Trophoblast cell (in vitro differentiated cells and primary cell): ENCODE measurements around the gene MADCAM1.

Experiments
- DNase-seq, 2 donors: peaks; one replicate each; pipeline ENCODE4 v3.0.0-alpha.2; 2016
- H2AFZ ChIP-seq: 2 replicates; pipeline ENCODE4 v1.6.1; 2013; ENCODE audit warnings: low read length, moderate library complexity, mild to moderate bottlenecking; ENCODE audit not compliant: insufficient read depth, poor library complexity
- H2AK5ac ChIP-seq: 2 replicates; pipeline ENCODE4 v1.6.1; 2013; ENCODE audit warnings: mild to moderate bottlenecking, low read length
- H2BK120ac ChIP-seq: 2 replicates; pipeline ENCODE4 v1.6.1; 2013; ENCODE audit warnings: low read length, mild to moderate bottlenecking, moderate library complexity; ENCODE audit not compliant: insufficient read depth, poor library complexity
- H2BK12ac ChIP-seq: 2 replicates; pipeline ENCODE4 v1.6.1; 2013; ENCODE audit warnings: mild to moderate bottlenecking, low read length, moderate library complexity
- H2BK5ac ChIP-seq: 2 replicates; pipeline ENCODE4 v1.6.1; 2013; ENCODE audit warnings: low read length, low read depth, moderate library complexity, mild to moderate bottlenecking; ENCODE audit not compliant: poor library complexity
- H3K14ac ChIP-seq: 2 replicates; pipeline ENCODE4 v1.6.1; 2013; ENCODE audit warnings: mild to moderate bottlenecking, low read length
- H3K18ac ChIP-seq: 2 replicates; pipeline ENCODE4 v1.6.1; 2013; ENCODE audit warnings: mild to moderate bottlenecking, low read length
- H3K23ac ChIP-seq: 2 replicates; pipeline ENCODE4 v1.6.1; 2013; ENCODE audit warnings: low read length
- H3K27ac ChIP-seq: 2 replicates; pipeline ENCODE4 v1.5.1; 2013; ENCODE audit warnings: low read depth, mild to moderate bottlenecking, inconsistent platforms, low read length, moderate library complexity
- H3K27me3 ChIP-seq: 2 replicates; pipeline ENCODE4 v1.6.1; 2013; ENCODE audit warnings: inconsistent platforms, mild to moderate bottlenecking, low read length, moderate library complexity; ENCODE audit not compliant: insufficient read depth
- H3K36me3 ChIP-seq, 2 experiments: 1 replicate in 1 of 2; 2 replicates in 1 of 2; pipeline ENCODE4 v1.6.1; 2013; ENCODE audit warnings: low read length in 2 of 2, mild to moderate bottlenecking in 2 of 2, moderate library complexity in 1 of 2; ENCODE audit not compliant: insufficient read depth in 2 of 2, control insufficient read depth in 1 of 2
- H3K4ac ChIP-seq: 2 replicates; pipeline ENCODE4 v1.6.1; 2013; ENCODE audit warnings: low read depth, mild to moderate bottlenecking, low read length, moderate library complexity
- H3K4me1 ChIP-seq, 2 experiments: 1 replicate in 1 of 2; 2 replicates in 1 of 2; pipeline ENCODE4 v1.6.1; 2013; ENCODE audit warnings: low read length in 2 of 2, mild to moderate bottlenecking in 2 of 2, moderate library complexity in 1 of 2; ENCODE audit not compliant: insufficient read depth in 2 of 2, control insufficient read depth in 1 of 2
- H3K4me2 ChIP-seq: 2 replicates; pipeline ENCODE4 v1.6.1; 2013; ENCODE audit warnings: inconsistent platforms, mild to moderate bottlenecking, low read length, moderate library complexity
- H3K4me3 ChIP-seq: 2 replicates; pipeline ENCODE4 v1.5.1; 2013; ENCODE audit warnings: mild to moderate bottlenecking, low read depth, low read length, inconsistent platforms
- H3K79me1 ChIP-seq: one replicate; pipeline ENCODE4 v1.6.1; 2013; ENCODE audit warnings: low read length
- H3K79me2 ChIP-seq: 2 replicates; pipeline ENCODE4 v1.6.1; 2013; ENCODE audit warnings: low read length, mild to moderate bottlenecking; ENCODE audit not compliant: control insufficient read depth, insufficient read depth, poor library complexity
- H3K9ac ChIP-seq: 2 replicates; pipeline ENCODE4 v1.6.1; 2013; ENCODE audit warnings: mild to moderate bottlenecking, low read length
- H3K9me3 ChIP-seq: 2 replicates; pipeline ENCODE4 v1.6.1; 2013; ENCODE audit warnings: low read depth, mild to moderate bottlenecking, control low read depth, inconsistent platforms, low read length; ENCODE audit not compliant: insufficient read depth
- H4K12ac ChIP-seq: 2 replicates; pipeline ENCODE4 v1.6.1; 2013; ENCODE audit warnings: low read depth, mild to moderate bottlenecking, low read length, moderate library complexity
- H4K8ac ChIP-seq: 2 replicates; pipeline ENCODE4 v1.6.1; 2013; ENCODE audit warnings: low read depth, mild to moderate bottlenecking, low read length, moderate library complexity
- H4K91ac ChIP-seq: one replicate; pipeline ENCODE4 v1.6.1; 2013; ENCODE audit warnings: low read depth, mild to moderate bottlenecking, low read length, moderate library complexity
- WGBS: extraction: QIAGEN DNeasy Blood & Tissue Kit; methylation state at CpG from one replicate; pipeline ENCODE4 v1.1.7; 2013; ENCODE audit warnings: missing lambda C conversion rate; ENCODE audit not compliant: insufficient read length, insufficient coverage; ENCODE audit errors: extremely low coverage; 5-methylcytosine and 5-hydroxymethylcytosine counted together

Gene MADCAM1

GRCh38 chr19:484494-484893 lies 11.8 kb upstream of the MADCAM1 start:
- H2BK120ac ChIP-seq, result no peak overlapping the region
- no peaks in the 10 kb centered on the region for H3K27me3 ChIP-seq
- H4K12ac ChIP-seq, result no peak overlapping the region
- H3K4ac ChIP-seq, result no peak overlapping the region
- no peak overlapping the region for H3K4me2 ChIP-seq
- no peak overlapping the region for H3K9ac ChIP-seq
- WGBS, result no CpG with 5 or more reads among the region's 15 CpGs
- H3K79me2 ChIP-seq, result peaks cover 4% of the 10 kb centered on the region
- H4K91ac ChIP-seq, result no peak overlapping the region
- H3K23ac ChIP-seq, result no peak overlapping the region
- no peaks in the 10 kb centered on the region for H3K36me3 ChIP-seq
- no peak overlapping the region for H3K18ac ChIP-seq
- no peak overlapping the region for H3K14ac ChIP-seq
- H3K27ac ChIP-seq, result no peak overlapping the region
- no peak overlapping the region for H4K8ac ChIP-seq
- no peak overlapping the region for H2BK5ac ChIP-seq
- H3K79me1 ChIP-seq, result peaks cover 21% of the 10 kb centered on the region
- H3K4me1 ChIP-seq, result peaks cover 14 to 19% of the 10 kb centered on the region in 2 experiments
- no peak overlapping the region for H2AFZ ChIP-seq
- no peak overlapping the region for H2BK12ac ChIP-seq
- H3K9me3 ChIP-seq, result peaks cover 6% of the 10 kb centered on the region
- no peak overlapping the region for H2AK5ac ChIP-seq
- no peak for DNase-seq
- no peak overlapping the region for H3K4me3 ChIP-seq

DNA sequence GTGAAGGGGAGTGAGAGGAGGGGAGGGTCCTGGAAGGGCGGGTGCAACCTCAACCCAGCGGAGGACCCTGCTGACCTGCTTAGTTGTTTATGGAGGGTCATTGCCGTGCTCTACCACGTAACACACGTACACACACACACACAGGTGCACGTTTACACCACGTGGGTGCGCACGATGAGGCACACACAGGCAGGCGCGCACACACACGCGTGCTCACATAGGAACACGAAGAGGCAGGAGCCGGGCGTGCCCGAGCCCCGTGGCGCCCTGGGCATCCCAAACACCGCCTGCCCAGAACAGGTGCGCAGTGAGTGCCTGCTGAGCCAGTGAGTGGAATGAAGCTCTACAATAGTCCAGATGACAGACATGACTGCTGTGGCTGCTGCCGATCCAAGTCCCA lies 11.2 kb upstream of the MADCAM1 start:
- Histone ChIP-seq H3K18ac (no peak overlapping the region), H3K79me2 (peaks cover 4% of the 10 kb centered on the region), H3K9me3 (peaks cover 6% of the 10 kb centered on the region), H3K4me3 (no peak overlapping the region), H2AK5ac (no peak overlapping the region), H3K4ac (no peak overlapping the region), H2BK120ac (no peak overlapping the region), H3K9ac (no peak overlapping the region), H3K27ac (no peak overlapping the region), H3K79me1 (peaks cover 22% of the 10 kb centered on the region), H4K91ac (peak overlapping the region; percentile 89), H2BK12ac (no peak overlapping the region), H3K14ac (no peak overlapping the region), H4K8ac (no peak overlapping the region), H3K4me2 (no peak overlapping the region), H3K27me3 (no peaks in the 10 kb centered on the region), H4K12ac (no peak overlapping the region), H3K23ac (no peak overlapping the region), H3K36me3 (no peaks in the 10 kb centered on the region), H3K4me1 (peaks cover 14 to 22% of the 10 kb centered on the region in 2 experiments), H2AFZ (no peak overlapping the region), H2BK5ac (no peak overlapping the region)
- no peak for DNase-seq
- WGBS, result no CpG with 5 or more reads among the region's 22 CpGs

DNA sequence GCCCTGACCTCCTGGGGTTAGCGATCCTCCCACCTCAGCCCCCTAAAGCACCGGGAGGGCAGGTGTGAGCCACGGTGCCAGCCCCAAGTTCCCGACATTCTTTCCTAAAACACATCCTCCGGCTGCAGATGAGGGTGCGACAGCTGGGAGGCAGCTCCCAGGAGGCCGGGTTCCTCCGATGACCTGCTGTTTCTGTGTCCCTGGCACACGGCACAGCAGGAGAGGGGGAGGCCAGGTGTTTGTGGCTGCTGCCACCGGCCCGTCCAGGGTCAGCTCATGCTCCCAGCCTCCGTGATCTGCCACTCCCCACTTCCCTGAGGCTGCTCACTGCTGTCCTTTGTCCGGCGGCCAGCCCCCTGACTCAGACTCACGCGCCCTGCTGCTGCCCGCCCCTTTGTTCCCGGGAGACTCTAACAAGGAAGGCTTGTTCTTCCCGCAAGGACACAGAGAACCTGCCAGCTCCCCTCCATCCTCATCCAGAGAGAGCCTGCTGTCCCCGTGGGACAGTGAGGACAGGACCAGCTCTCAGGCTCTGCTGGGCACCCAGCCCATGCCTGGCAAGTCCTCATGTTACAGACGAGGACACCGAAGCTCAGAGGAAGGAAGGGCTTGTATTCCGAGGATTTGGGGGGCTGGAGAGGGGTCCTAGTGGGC lies 10.6 kb upstream of the MADCAM1 start:
- H3K4me2 ChIP-seq, result peak overlapping the region; percentile 8
- peak overlapping the region; percentile 50 for H3K14ac ChIP-seq
- peak overlapping the region; percentile 73 for H4K12ac ChIP-seq
- peak overlapping the region; percentile 89 for H4K91ac ChIP-seq
- H2BK120ac ChIP-seq, result peak overlapping the region; percentile 5
- H2AK5ac ChIP-seq, result peak overlapping the region; percentile 76
- H2BK5ac ChIP-seq, result peak overlapping the region; percentile 8
- H2AFZ ChIP-seq, result peak overlapping the region; percentile 13
- H3K36me3 ChIP-seq, result no peaks in the 10 kb centered on the region
- H2BK12ac ChIP-seq, result peak overlapping the region; percentile 68
- H3K79me1 ChIP-seq, result peaks cover 22% of the 10 kb centered on the region
- DNase-seq, result peak in 1 of 2 donors; percentile 12
- H3K79me2 ChIP-seq, result peaks cover 4% of the 10 kb centered on the region
- peak overlapping the region; percentile 38 for H4K8ac ChIP-seq
- H3K4ac ChIP-seq, result peak overlapping the region; percentile 10
- H3K4me1 ChIP-seq, result peaks cover 14 to 22% of the 10 kb centered on the region in 2 experiments
- H3K9ac ChIP-seq, result peak overlapping the region; percentile 59
- H3K27me3 ChIP-seq, result no peaks in the 10 kb centered on the region
- peaks cover 6% of the 10 kb centered on the region for H3K9me3 ChIP-seq
- H3K18ac ChIP-seq, result peak overlapping the region; percentile 1
- H3K4me3 ChIP-seq, result no peak overlapping the region
- no peak overlapping the region for H3K23ac ChIP-seq
- peak overlapping the region; percentile 30 for H3K27ac ChIP-seq
- no CpG with 5 or more reads among the region's 23 CpGs for WGBS

- DNase-seq, result peak; percentile 81 to 82
- peak overlapping the region; percentile 78 for H3K18ac ChIP-seq
- peak overlapping the region; percentile 97 for H4K91ac ChIP-seq
- peak overlapping the region; percentile 92 for H4K12ac ChIP-seq
- H3K36me3 ChIP-seq, result no peaks in the 10 kb centered on the region
- peaks cover 14 to 22% of the 10 kb centered on the region in 2 experiments for H3K4me1 ChIP-seq
- peak overlapping the region; percentile 99 for H3K4me2 ChIP-seq
- H3K4me3 ChIP-seq, result peak overlapping the region; percentile 96
- WGBS, result no CpG with 5 or more reads among the region's 114 CpGs
- peak overlapping the region; percentile 97 for H4K8ac ChIP-seq
- H3K27ac ChIP-seq, result peak overlapping the region; percentile 96
- H3K9me3 ChIP-seq, result peaks cover 10% of the 10 kb centered on the region
- H3K27me3 ChIP-seq, result no peaks in the 10 kb centered on the region
- peak overlapping the region; percentile 61 for H2AFZ ChIP-seq
- H3K79me2 ChIP-seq, result peaks cover 4% of the 10 kb centered on the region
- H2BK120ac ChIP-seq, result peak overlapping the region; percentile 85
- H2AK5ac ChIP-seq, result peak overlapping the region; percentile 7
- H3K4ac ChIP-seq, result peak overlapping the region; percentile 85
- H3K9ac ChIP-seq, result peak overlapping the region; percentile 99
- H3K23ac ChIP-seq, result no peak overlapping the region
- no peak overlapping the region for H2BK12ac ChIP-seq
- H2BK5ac ChIP-seq, result peak overlapping the region; percentile 92
- peak overlapping the region; percentile 80 for H3K14ac ChIP-seq
- H3K79me1 ChIP-seq, result peaks cover 22% of the 10 kb centered on the region
These were observed 7.5 kb upstream of the MADCAM1 start for GRCh38 chr19:488505-489417.
